ENCODE measurements around the gene ARHGAP42. TPM values are rescaled to one million over a fixed set of nuclear protein-coding genes. Genes with fewer than 3 reads are reported as not detected.

Gene ARHGAP42
- total and polyA plus RNA-seq, 2 donors, result 6.0 to 24.4 TPM

- Histone ChIP-seq H3K27me3 (ENCODE audit: control insufficient read depth in 2 of 2, insufficient read depth in 1 of 2, low read length in 1 of 2) (peaks cover 2 to 8% of the 10 kb centered on the region in 2 donors), H3K36me3 (ENCODE audit: control insufficient read depth in 2 of 2, insufficient read depth in 2 of 2, low read length in 1 of 2) (no peaks in the 10 kb centered on the region), H3K4me1 (ENCODE audit: control insufficient read depth in 2 of 2, insufficient read depth in 2 of 2, low read length in 2 of 2) (peaks cover 0 to 4% of the 10 kb centered on the region in 2 donors), H3K27ac (ENCODE audit: low read depth in 1 of 2, low read length in 1 of 2) (peak overlapping the region; percentile 9 to 50), H3K9me3 (ENCODE audit: control insufficient read depth in 2 of 2, insufficient read depth in 1 of 2, low read length in 1 of 2) (no peaks in the 10 kb centered on the region), H3K4me3 (ENCODE audit: low read length in 2 of 2) (peak overlapping the region; percentile 61 to 81)
- no peak for DNase-seq (ENCODE audit: low read depth in 6 of 9, low spot score in 9 of 9)
- WGBS, result 51% methylated on average over 14 of the region's 14 CpGs
These were observed 523 bp upstream of the ARHGAP42 start for GRCh38 chr11:100686476-100687053.

- no peaks in the 10 kb centered on the region for H3K9me3 ChIP-seq (ENCODE audit: control insufficient read depth in 2 of 2, insufficient read depth in 1 of 2, low read length in 1 of 2)
- H3K4me1 ChIP-seq (ENCODE audit: control insufficient read depth in 2 of 2, insufficient read depth in 2 of 2, low read length in 2 of 2), result peaks cover 0 to 4% of the 10 kb centered on the region in 2 donors
- H3K27ac ChIP-seq (ENCODE audit: low read depth in 1 of 2, low read length in 1 of 2), result peak overlapping the region; percentile 39 to 62
- 2% methylated on average over 24 of the region's 24 CpGs for WGBS
- H3K4me3 ChIP-seq (ENCODE audit: low read length in 2 of 2), result peak overlapping the region; percentile 61 to 81
- H3K36me3 ChIP-seq (ENCODE audit: control insufficient read depth in 2 of 2, insufficient read depth in 2 of 2, low read length in 1 of 2), result no peaks in the 10 kb centered on the region
- DNase-seq (ENCODE audit: low read depth in 6 of 9, low spot score in 9 of 9), result peak; percentile 36 to 83 (median 49)
- peaks cover 2 to 8% of the 10 kb centered on the region in 2 donors for H3K27me3 ChIP-seq (ENCODE audit: control insufficient read depth in 2 of 2, insufficient read depth in 1 of 2, low read length in 1 of 2)
These were observed 725 bp downstream of the ARHGAP42 start for GRCh38 chr11:100687630-100688395.

GRCh38 chr11:100689141-100689540 lies 2.1 kb downstream of the ARHGAP42 start:
- Histone ChIP-seq H3K4me3 (ENCODE audit: low read length in 2 of 2) (peak overlapping the region in 1 of 2 donors; percentile 81), H3K9me3 (ENCODE audit: control insufficient read depth in 2 of 2, insufficient read depth in 1 of 2, low read length in 1 of 2) (no peaks in the 10 kb centered on the region), H3K27me3 (ENCODE audit: control insufficient read depth in 2 of 2, insufficient read depth in 1 of 2, low read length in 1 of 2) (peaks cover 2 to 8% of the 10 kb centered on the region in 2 donors), H3K36me3 (ENCODE audit: control insufficient read depth in 2 of 2, insufficient read depth in 2 of 2, low read length in 1 of 2) (no peaks in the 10 kb centered on the region), H3K27ac (ENCODE audit: low read depth in 1 of 2, low read length in 1 of 2) (no peak overlapping the region), H3K4me1 (ENCODE audit: control insufficient read depth in 2 of 2, insufficient read depth in 2 of 2, low read length in 2 of 2) (peaks cover 0 to 4% of the 10 kb centered on the region in 2 donors)
- DNase-seq (ENCODE audit: low read depth in 6 of 9, low spot score in 9 of 9), result no peak
- 67% methylated on average over 4 of the region's 4 CpGs for WGBS

- Histone ChIP-seq H3K27ac (ENCODE audit: low read depth in 1 of 2, low read length in 1 of 2) (no peak overlapping the region), H3K9me3 (ENCODE audit: control insufficient read depth in 2 of 2, insufficient read depth in 1 of 2, low read length in 1 of 2) (no peaks in the 10 kb centered on the region), H3K4me3 (ENCODE audit: low read length in 2 of 2) (no peak overlapping the region), H3K36me3 (ENCODE audit: control insufficient read depth in 2 of 2, insufficient read depth in 2 of 2, low read length in 1 of 2) (no peaks in the 10 kb centered on the region), H3K27me3 (ENCODE audit: control insufficient read depth in 2 of 2, insufficient read depth in 1 of 2, low read length in 1 of 2) (peaks cover 0 to 1% of the 10 kb centered on the region in 2 donors), H3K4me1 (ENCODE audit: control insufficient read depth in 2 of 2, insufficient read depth in 2 of 2, low read length in 2 of 2) (peaks cover 0 to 2% of the 10 kb centered on the region in 2 donors)
- DNase-seq (ENCODE audit: low read depth in 6 of 9, low spot score in 9 of 9), result no peak
- 95% methylated on average over 1 of the region's 1 CpG for WGBS
These were observed 5.0 kb downstream of the ARHGAP42 start for GRCh38 chr11:100691896-100692653.

- no peaks in the 10 kb centered on the region for H3K36me3 ChIP-seq (ENCODE audit: control insufficient read depth in 2 of 2, insufficient read depth in 2 of 2, low read length in 1 of 2)
- H3K4me1 ChIP-seq (ENCODE audit: control insufficient read depth in 2 of 2, insufficient read depth in 2 of 2, low read length in 2 of 2), result no peaks in the 10 kb centered on the region
- 98% methylated on average over 5 of the region's 5 CpGs for WGBS
- no peak overlapping the region for H3K27ac ChIP-seq (ENCODE audit: low read depth in 1 of 2, low read length in 1 of 2)
- no peaks in the 10 kb centered on the region for H3K27me3 ChIP-seq (ENCODE audit: control insufficient read depth in 2 of 2, insufficient read depth in 1 of 2, low read length in 1 of 2)
- H3K4me3 ChIP-seq (ENCODE audit: low read length in 2 of 2), result no peak overlapping the region
- DNase-seq (ENCODE audit: low read depth in 6 of 9, low spot score in 9 of 9), result no peak
- no peaks in the 10 kb centered on the region for H3K9me3 ChIP-seq (ENCODE audit: control insufficient read depth in 2 of 2, insufficient read depth in 1 of 2, low read length in 1 of 2)
These were observed 8.8 kb downstream of the ARHGAP42 start for GRCh38 chr11:100695911-100696310.

- no peak overlapping the region for H3K4me3 ChIP-seq (ENCODE audit: low read length in 2 of 2)
- no peak overlapping the region for H3K27ac ChIP-seq (ENCODE audit: low read depth in 1 of 2, low read length in 1 of 2)
- H3K4me1 ChIP-seq (ENCODE audit: control insufficient read depth in 2 of 2, insufficient read depth in 2 of 2, low read length in 2 of 2), result no peaks in the 10 kb centered on the region
- DNase-seq (ENCODE audit: low read depth in 6 of 9, low spot score in 9 of 9), result no peak
- no peaks in the 10 kb centered on the region for H3K36me3 ChIP-seq (ENCODE audit: control insufficient read depth in 2 of 2, insufficient read depth in 2 of 2, low read length in 1 of 2)
- WGBS, result over 99% methylated on average over 2 of the region's 2 CpGs
- H3K9me3 ChIP-seq (ENCODE audit: control insufficient read depth in 2 of 2, insufficient read depth in 1 of 2, low read length in 1 of 2), result no peaks in the 10 kb centered on the region
- H3K27me3 ChIP-seq (ENCODE audit: control insufficient read depth in 2 of 2, insufficient read depth in 1 of 2, low read length in 1 of 2), result no peaks in the 10 kb centered on the region
These were observed 16.1 kb downstream of the ARHGAP42 start for GRCh38 chr11:100703139-100703538.

GRCh38 chr11:100703801-100704575 lies 16.9 kb downstream of the ARHGAP42 start:
- 94% methylated on average over 5 of the region's 5 CpGs for WGBS
- no peak overlapping the region for H3K27ac ChIP-seq (ENCODE audit: low read depth in 1 of 2, low read length in 1 of 2)
- H3K9me3 ChIP-seq (ENCODE audit: control insufficient read depth in 2 of 2, insufficient read depth in 1 of 2, low read length in 1 of 2), result no peaks in the 10 kb centered on the region
- no peak overlapping the region for H3K4me3 ChIP-seq (ENCODE audit: low read length in 2 of 2)
- H3K27me3 ChIP-seq (ENCODE audit: control insufficient read depth in 2 of 2, insufficient read depth in 1 of 2, low read length in 1 of 2), result no peaks in the 10 kb centered on the region
- no peak for DNase-seq (ENCODE audit: low read depth in 6 of 9, low spot score in 9 of 9)
- no peaks in the 10 kb centered on the region for H3K36me3 ChIP-seq (ENCODE audit: control insufficient read depth in 2 of 2, insufficient read depth in 2 of 2, low read length in 1 of 2)
- no peaks in the 10 kb centered on the region for H3K4me1 ChIP-seq (ENCODE audit: control insufficient read depth in 2 of 2, insufficient read depth in 2 of 2, low read length in 2 of 2)

GRCh38 chr11:100705447-100705846 lies 18.4 kb downstream of the ARHGAP42 start:
- H3K9me3 ChIP-seq (ENCODE audit: control insufficient read depth in 2 of 2, insufficient read depth in 1 of 2, low read length in 1 of 2), result no peaks in the 10 kb centered on the region
- H3K36me3 ChIP-seq (ENCODE audit: control insufficient read depth in 2 of 2, insufficient read depth in 2 of 2, low read length in 1 of 2), result no peaks in the 10 kb centered on the region
- DNase-seq (ENCODE audit: low read depth in 6 of 9, low spot score in 9 of 9), result no peak
- H3K4me3 ChIP-seq (ENCODE audit: low read length in 2 of 2), result no peak overlapping the region
- no peaks in the 10 kb centered on the region for H3K27me3 ChIP-seq (ENCODE audit: control insufficient read depth in 2 of 2, insufficient read depth in 1 of 2, low read length in 1 of 2)
- H3K27ac ChIP-seq (ENCODE audit: low read depth in 1 of 2, low read length in 1 of 2), result no peak overlapping the region
- 94% methylated on average over 2 of the region's 2 CpGs for WGBS
- H3K4me1 ChIP-seq (ENCODE audit: control insufficient read depth in 2 of 2, insufficient read depth in 2 of 2, low read length in 2 of 2), result no peaks in the 10 kb centered on the region
